B cell (primary cell): ENCODE data around the gene PLS3. TPM values are rescaled to one million over a fixed set of nuclear protein-coding genes. Genes with fewer than 3 reads are reported as not detected.

ENCODE experiments used
- ATAC-seq: fragments of 200-7000 bp; cut with Tn5 transposase; one replicate; pipeline ENCODE4 v1.10.0; 2021; ENCODE audit warnings: low read depth, mild to moderate bottlenecking, moderate number of reproducible peaks, moderate library complexity
- CTCF ChIA-PET: fragments of 350-600 bp; sonication (Branson Sonifier 250); formaldehyde crosslinking; loops from one replicate; lab custom pipeline; 2021; ENCODE audit warnings: antibody characterized with exemption, inconsistent platforms; lab: Charles Lee
- POLR2A ChIA-PET: fragments of 350-600 bp; sonication (Branson Sonifier 250); formaldehyde crosslinking; loops from one replicate; lab custom pipeline; 2021; ENCODE audit warnings: antibody characterized with exemption; lab: Charles Lee
- DNase-seq: peaks from one replicate; pipeline ENCODE4 v3.0.0; 2013
- H2AFZ ChIP-seq: 2 replicates; pipeline ENCODE4 v1.6.1; 2012; ENCODE audit warnings: mild to moderate bottlenecking, low read depth, low read length; ENCODE audit not compliant: insufficient read depth, poor library complexity, severe bottlenecking
- H3K27ac ChIP-seq, 2 donors: 1 replicate in 1 of 2; 2 replicates in 1 of 2; pipeline ENCODE4 v1.5.1; 2012 to 2013; ENCODE audit warnings: low read length in 2 of 2, mild to moderate bottlenecking in 2 of 2, moderate library complexity in 1 of 2
- H3K27me3 ChIP-seq, 4 experiments: fragments of 200-600 bp in 1 of 4; sonication (generic) in 1 of 4; replicated peaks in 1 of 4; 1 replicate in 2 of 4; 2 replicates in 2 of 4; pipeline versions ENCODE4 v1.6.1 to v1.7.0; 2013 to 2016; ENCODE audit warnings: low read length in 3 of 4, mild to moderate bottlenecking in 2 of 4, mixed read lengths in 1 of 4, moderate library complexity in 1 of 4; ENCODE audit not compliant: insufficient read depth in 4 of 4, control insufficient read depth in 3 of 4; ENCODE audit errors: control extremely low read depth in 1 of 4
- H3K36me3 ChIP-seq, 2 experiments: replicated peaks in 1 of 2; 1 replicate in 1 of 2; 2 replicates in 1 of 2; pipeline versions ENCODE4 v1.6.1 to v1.7.1; 2013; ENCODE audit warnings: low read length in 1 of 2; ENCODE audit not compliant: insufficient read depth in 2 of 2, control insufficient read depth in 1 of 2; ENCODE audit errors: control extremely low read depth in 1 of 2, extremely low read depth in 1 of 2
- H3K4me1 ChIP-seq, 2 donors: fragments of 200-600 bp in 1 of 2; sonication (generic) in 1 of 2; 1 replicate in 1 of 2; 2 replicates in 1 of 2; pipeline versions ENCODE4 v1.5.1 to v1.6.1; 2013 to 2017; ENCODE audit warnings: low read length in 2 of 2; ENCODE audit not compliant: control insufficient read depth in 2 of 2, insufficient read depth in 2 of 2
- H3K4me2 ChIP-seq: replicated peaks from 2 replicates; pipeline ENCODE3; 2012; ENCODE audit warnings: mild to moderate bottlenecking, low read depth, low read length; ENCODE audit not compliant: poor library complexity, severe bottlenecking
- H3K4me3 ChIP-seq, 5 experiments: fragments of 200-600 bp in 1 of 5; sonication (generic) in 1 of 5; 1 replicate in 3 of 5; 2 replicates in 2 of 5; pipeline versions ENCODE4 v1.5.1 to v1.7.0; 2011 to 2016; ENCODE audit warnings: low read length in 4 of 5, mild to moderate bottlenecking in 4 of 5, low read depth in 2 of 5, control low read depth in 1 of 5, moderate library complexity in 1 of 5; ENCODE audit not compliant: insufficient read depth in 1 of 5; ENCODE audit errors: control extremely low read depth in 1 of 5, extremely low read depth in 1 of 5
- H3K79me2 ChIP-seq: fragments of 200-600 bp; sonication (generic); one replicate; pipeline ENCODE4 v1.6.0; 2016; ENCODE audit warnings: low read length; ENCODE audit not compliant: control insufficient read depth, insufficient read depth
- H3K9ac ChIP-seq: fragments of 200-600 bp; sonication (generic); 2 replicates; pipeline ENCODE4 v1.6.1; 2017; ENCODE audit warnings: mild to moderate bottlenecking, low read length, moderate library complexity
- H3K9me3 ChIP-seq, 3 donors: one replicate each; pipeline versions ENCODE4 v1.6.1 to v1.7.1; 2013; ENCODE audit warnings: low read length in 2 of 3; ENCODE audit not compliant: control insufficient read depth in 2 of 3, insufficient read depth in 1 of 3; ENCODE audit errors: control extremely low read depth in 1 of 3
- H4K20me1 ChIP-seq: 2 replicates; pipeline ENCODE4 v1.6.0; 2012; ENCODE audit warnings: mild to moderate bottlenecking, low read length; ENCODE audit not compliant: insufficient read depth, control insufficient read depth, poor library complexity, severe bottlenecking
- H3K27ac Mint-ChIP-seq: one replicate; pipeline ENCODE4 v1.8.0; 2021; ENCODE audit warnings: mixed read lengths
- H3K27me3 Mint-ChIP-seq: one replicate; pipeline ENCODE4 v1.8.0; 2021; ENCODE audit warnings: mixed read lengths
- H3K4me1 Mint-ChIP-seq: one replicate; pipeline ENCODE4 v1.8.0; 2021; ENCODE audit warnings: mixed read lengths
- H3K4me3 Mint-ChIP-seq: one replicate; pipeline ENCODE4 v1.8.0; 2021; ENCODE audit warnings: mixed read lengths
- H3K9me3 Mint-ChIP-seq: one replicate; pipeline ENCODE4 v1.8.0; 2022; ENCODE audit warnings: mixed read lengths; ENCODE audit not compliant: insufficient read depth
- CTCF ChIP-seq: fragments of 200-600 bp; IDR thresholded peaks from one replicate; pipeline ENCODE4 v1.8.0; 2022; ENCODE audit warnings: antibody characterized with exemption, mild to moderate bottlenecking
- EZH2 ChIP-seq: IDR thresholded peaks from 2 replicates; pipeline ENCODE4 v1.6.1; 2012; ENCODE audit warnings: borderline replicate concordance, low read depth, mild to moderate bottlenecking, moderate library complexity, low read length; ENCODE audit not compliant: insufficient read depth, poor library complexity, severe bottlenecking
- WGBS: methylation state at CpG from one replicate; pipeline ENCODE4 v1.1.5; 2013; ENCODE audit warnings: missing lambda C conversion rate; ENCODE audit not compliant: insufficient coverage; 5-methylcytosine and 5-hydroxymethylcytosine counted together
- intact Hi-C: fragments of 100-400 bp; cut with micrococcal nuclease; formaldehyde crosslinking; loops from one replicate; pipeline ENCODE4 v1.10.0; 2022
- polyA plus RNA-seq: library from polyadenylated mRNA; depleted of rRNA; stranded (reverse); fragments of >200 nt; gene quantifications from 2 replicates; pipeline ENCODE4 v1.2.3, GENCODE V29; 2012
- total RNA-seq, 2 donors: library from RNA; stranded (reverse); fragments of 120-200 nt in 1 of 2; gene quantifications; 1 replicate in 1 of 2; 2 replicates in 1 of 2; pipeline versions ENCODE4 v1.2.3 to v1.2.4, GENCODE V29; 2013 to 2022

The PLS3 gene
- total and polyA plus RNA-seq, 2 donors (not counting 1 experiment from before 2014, with no cell fraction given), result not detected

- ATAC-seq (no peak), DNase-seq (no peak)
- TF ChIP-seq EZH2, result no peak
- TF ChIP-seq CTCF, result no peak
- no peak overlapping the region for H3K9ac ChIP-seq
- intact Hi-C loops, result no loop called here
- H3K36me3 ChIP-seq, result no peaks in the 10 kb centered on the region
- no peaks in the 10 kb centered on the region for H3K27me3 ChIP-seq
- no peak overlapping the region for H2AFZ ChIP-seq
- no peak overlapping the region for H3K27ac ChIP-seq
- H4K20me1 ChIP-seq, result no peaks in the 10 kb centered on the region
- no peak overlapping the region for H3K4me2 ChIP-seq
- no peaks in the 10 kb centered on the region for H3K4me1 ChIP-seq
- Mint-ChIP-seq H3K27me3 (no peaks in the 10 kb centered on the region), H3K27ac (no peak overlapping the region), H3K9me3 (no peaks in the 10 kb centered on the region), H3K4me3 (no peak overlapping the region), H3K4me1 (no peaks in the 10 kb centered on the region)
- POLR2A ChIA-PET, result no interaction called here
- H3K9me3 ChIP-seq, result no peaks in the 10 kb centered on the region
- H3K4me3 ChIP-seq, result no peak overlapping the region
- no peaks in the 10 kb centered on the region for H3K79me2 ChIP-seq
- no CpG with 5 or more reads among the region's 4 CpGs for WGBS
- CTCF ChIA-PET, result no interaction called here
Observed at GRCh38 chrX:115602729-115603389, 41.9 kb downstream of the PLS3 start.

- Histone ChIP-seq H3K79me2 (no peaks in the 10 kb centered on the region), H3K27me3 (no peaks in the 10 kb centered on the region), H3K4me1 (no peaks in the 10 kb centered on the region), H3K4me3 (no peak overlapping the region), H3K9me3 (no peaks in the 10 kb centered on the region), H3K27ac (no peak overlapping the region), H4K20me1 (no peaks in the 10 kb centered on the region), H3K36me3 (no peaks in the 10 kb centered on the region), H3K9ac (no peak overlapping the region), H3K4me2 (no peak overlapping the region), H2AFZ (no peak overlapping the region)
- DNase-seq (no peak), ATAC-seq (no peak)
- intact Hi-C loops, result no loop called here
- Mint-ChIP-seq H3K4me3 (no peak overlapping the region), H3K27me3 (no peaks in the 10 kb centered on the region), H3K9me3 (no peaks in the 10 kb centered on the region), H3K27ac (no peak overlapping the region), H3K4me1 (no peaks in the 10 kb centered on the region)
- WGBS, result no CpG with 5 or more reads among the region's 2 CpGs
- TF ChIP-seq EZH2 (no peak), CTCF (no peak)
- POLR2A ChIA-PET, result no interaction called here
- CTCF ChIA-PET, result no interaction called here
Observed at GRCh38 chrX:115603534-115604074, 42.6 kb downstream of the PLS3 start.
